GM10266 (cell line): Measurements from ENCODE around the gene SLC39A8.

Experiments used
- DNase-seq: peaks from one replicate; pipeline ENCODE4 v3.0.0; 2012; ENCODE audit errors: extremely low spot score
- TF ChIP-seq, protein P1 (sequence below): IDR thresholded peaks from 2 replicates; pipeline ENCODE4 v1.5.1; 2012; ENCODE audit warnings: mild to moderate bottlenecking, low read depth; ENCODE audit not compliant: control insufficient read depth, insufficient read depth; ENCODE audit errors: missing control alignments

Gene SLC39A8

DNA sequence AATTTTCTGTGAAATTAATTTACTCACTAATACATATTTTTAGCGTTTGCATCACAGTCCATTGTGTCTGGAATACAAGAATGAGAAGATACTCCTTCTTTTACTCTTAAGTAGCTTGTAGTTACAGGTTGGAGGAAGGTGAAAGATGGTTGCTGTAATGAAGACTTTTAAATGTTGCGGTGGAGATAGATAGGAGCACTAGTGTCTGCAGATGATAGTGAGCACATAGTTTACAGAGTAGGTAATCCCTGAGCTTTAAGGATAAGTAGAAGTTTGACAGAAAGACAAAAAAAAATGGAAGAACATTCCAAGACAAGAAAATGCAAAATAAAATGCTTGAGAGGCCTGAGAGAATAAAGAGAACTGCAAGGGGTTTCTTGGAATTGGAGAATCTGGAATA, 5.4 kb upstream of the SLC39A8 start:
- no peak for DNase-seq

DNA sequence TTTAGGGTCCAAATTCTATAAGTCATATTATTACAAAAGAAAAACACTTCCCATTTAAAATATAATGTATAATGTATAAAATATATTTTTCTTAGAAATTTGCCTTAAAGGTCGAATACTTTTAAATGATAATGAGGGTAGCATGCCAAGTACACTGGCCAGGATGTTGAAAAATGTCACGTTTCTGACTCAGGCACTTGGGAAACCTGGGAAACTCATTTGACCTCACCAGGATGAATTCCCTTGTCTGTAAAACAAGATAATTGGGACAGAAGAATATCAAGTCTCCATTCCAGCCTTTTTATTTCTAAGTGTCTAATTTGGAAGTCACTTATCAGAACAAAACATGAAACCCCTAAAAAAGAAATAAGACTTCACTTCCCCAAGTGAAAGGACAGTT, 3.4 kb upstream of the SLC39A8 start:
- DNase-seq, result no peak
- TF ChIP-seq, protein P1, sequence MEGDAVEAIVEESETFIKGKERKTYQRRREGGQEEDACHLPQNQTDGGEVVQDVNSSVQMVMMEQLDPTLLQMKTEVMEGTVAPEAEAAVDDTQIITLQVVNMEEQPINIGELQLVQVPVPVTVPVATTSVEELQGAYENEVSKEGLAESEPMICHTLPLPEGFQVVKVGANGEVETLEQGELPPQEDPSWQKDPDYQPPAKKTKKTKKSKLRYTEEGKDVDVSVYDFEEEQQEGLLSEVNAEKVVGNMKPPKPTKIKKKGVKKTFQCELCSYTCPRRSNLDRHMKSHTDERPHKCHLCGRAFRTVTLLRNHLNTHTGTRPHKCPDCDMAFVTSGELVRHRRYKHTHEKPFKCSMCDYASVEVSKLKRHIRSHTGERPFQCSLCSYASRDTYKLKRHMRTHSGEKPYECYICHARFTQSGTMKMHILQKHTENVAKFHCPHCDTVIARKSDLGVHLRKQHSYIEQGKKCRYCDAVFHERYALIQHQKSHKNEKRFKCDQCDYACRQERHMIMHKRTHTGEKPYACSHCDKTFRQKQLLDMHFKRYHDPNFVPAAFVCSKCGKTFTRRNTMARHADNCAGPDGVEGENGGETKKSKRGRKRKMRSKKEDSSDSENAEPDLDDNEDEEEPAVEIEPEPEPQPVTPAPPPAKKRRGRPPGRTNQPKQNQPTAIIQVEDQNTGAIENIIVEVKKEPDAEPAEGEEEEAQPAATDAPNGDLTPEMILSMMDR, result no peak

More for the DNA sequence above, 5.4 kb upstream of the SLC39A8 start:
- TF ChIP-seq, protein P1, result no peak

DNA sequence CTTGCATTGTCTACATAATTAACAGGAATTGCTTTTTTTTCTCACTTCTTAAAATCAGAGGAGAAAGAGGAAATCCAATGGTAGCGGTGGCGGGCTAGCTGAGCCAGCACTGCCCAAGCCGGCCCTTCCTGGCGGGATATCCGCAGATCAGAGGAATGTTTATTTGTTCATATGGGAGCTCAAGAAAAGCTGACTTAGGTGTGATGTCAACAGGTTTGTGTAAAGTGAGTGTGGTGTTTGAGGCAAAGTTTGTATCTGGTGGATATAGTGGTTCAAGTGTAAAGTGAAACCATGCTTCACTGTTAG, 466 bp upstream of the SLC39A8 start:
- no peak for DNase-seq
- TF ChIP-seq, protein P1, result no peak

GRCh38 chr4:102344520-102344953, 745 bp downstream of the SLC39A8 start:
- TF ChIP-seq, protein P1, result peak; percentile 5
- DNase-seq, result peak; percentile 63

DNA sequence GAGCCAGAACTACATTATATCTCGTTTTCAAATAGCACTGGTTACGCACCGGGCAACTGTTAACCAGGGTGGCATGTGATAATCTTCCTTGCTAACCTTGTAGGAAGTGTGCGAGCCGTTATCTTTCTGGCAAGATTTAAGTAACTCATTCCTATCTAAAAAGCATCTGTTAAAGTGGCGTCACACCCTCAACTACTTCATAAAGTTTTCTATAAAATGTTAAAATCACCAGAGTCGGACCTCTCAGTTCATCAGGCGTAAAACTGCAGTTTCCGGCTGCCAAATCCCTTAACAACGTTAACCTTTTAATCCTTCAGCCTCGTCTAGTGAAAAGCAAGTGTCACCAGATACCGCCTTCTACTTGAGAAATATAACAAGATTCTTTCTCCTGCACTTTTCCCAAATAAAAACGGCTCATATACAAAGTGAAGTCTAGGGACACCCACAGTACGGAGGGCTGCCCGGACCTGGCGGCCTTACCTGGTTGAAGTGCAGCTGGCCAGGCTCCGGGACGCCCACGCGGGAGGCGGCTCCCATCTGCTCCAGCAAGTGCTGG, 1.2 kb downstream of the SLC39A8 start:
- TF ChIP-seq, protein P1, result no peak
- no peak for DNase-seq

DNA sequence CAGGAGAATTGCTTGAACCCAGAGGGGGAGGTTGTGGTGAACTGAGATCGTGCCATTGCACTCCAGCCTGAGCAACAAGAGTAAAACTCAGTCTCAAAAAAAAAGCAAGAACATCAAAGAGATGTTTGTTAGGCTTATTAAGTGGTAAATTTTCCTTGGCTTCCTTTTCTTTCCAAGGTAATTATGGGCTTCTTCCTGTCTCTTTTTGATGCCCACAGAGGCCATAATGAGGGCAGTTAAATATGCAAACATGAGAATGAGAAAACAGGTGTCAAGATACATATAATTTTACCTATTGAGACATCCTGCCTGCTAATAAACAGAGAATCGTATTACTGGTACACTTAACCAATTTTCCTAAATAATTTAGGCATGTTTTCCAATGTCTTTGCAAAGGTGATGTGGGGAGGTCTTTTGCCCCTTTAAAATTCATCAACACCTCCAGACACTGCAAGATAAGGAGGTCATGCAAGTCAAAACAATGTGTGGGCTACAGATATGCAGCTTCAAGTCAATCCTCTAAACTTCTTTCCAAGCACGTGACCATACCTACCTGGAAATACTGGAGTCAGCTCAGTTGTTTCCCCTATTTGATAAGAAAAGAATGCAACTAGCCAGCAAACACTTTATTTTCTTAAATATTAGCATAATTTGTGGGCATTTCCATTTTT, 2.7 kb downstream of the SLC39A8 start:
- TF ChIP-seq, protein P1, result no peak
- DNase-seq, result no peak

DNA sequence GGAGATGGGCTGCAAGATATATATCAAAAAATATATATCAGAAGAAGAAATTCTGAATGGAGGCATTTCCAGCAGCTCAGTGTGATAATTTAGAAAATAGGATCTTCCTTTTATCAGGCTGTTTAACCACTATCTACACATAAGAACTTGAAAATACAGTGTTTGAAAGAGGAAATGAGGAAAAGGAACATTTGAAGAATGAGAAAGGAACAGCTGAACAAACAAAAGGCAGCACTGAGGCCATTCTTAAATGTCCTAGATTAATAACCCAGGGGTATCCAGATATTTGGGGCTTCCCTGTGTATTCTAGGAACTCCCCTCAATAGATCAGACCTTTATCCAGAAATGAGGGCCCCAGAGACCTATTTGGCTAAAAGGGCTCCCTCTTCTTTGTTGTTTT, 4.1 kb downstream of the SLC39A8 start:
- no peak for DNase-seq
- TF ChIP-seq, protein P1, result no peak
